HG03342 (cell line): ENCODE data around the gene RBP5.
A peak's percentile ranks its signal among the peaks of the same experiment; 100 is the strongest.
"Not testable (repeated sequence)": the region's sequence is repeated elsewhere in the genome, so short reads cannot be mapped to it uniquely, and the experiment has no call there.

Source experiments
- ATAC-seq: cut with Tn5 transposase; IDR thresholded peaks from one replicate; pipeline ENCODE4 v1.9.1; 2021; ENCODE audit warnings: mild to moderate bottlenecking, moderate library complexity; ENCODE audit not compliant: unreplicated experiment

The RBP5 gene

GRCh38 chr12:7123806-7124522, 4.7 kb downstream of the RBP5 start:
- ATAC-seq: no peak

- no peak for ATAC-seq
Observed at GRCh38 chr12:7122811-7123769, 5.6 kb downstream of the RBP5 start.

GRCh38 chr12:7121324-7121723, 7.4 kb downstream of the RBP5 start:
- ATAC-seq: no peak

DNA sequence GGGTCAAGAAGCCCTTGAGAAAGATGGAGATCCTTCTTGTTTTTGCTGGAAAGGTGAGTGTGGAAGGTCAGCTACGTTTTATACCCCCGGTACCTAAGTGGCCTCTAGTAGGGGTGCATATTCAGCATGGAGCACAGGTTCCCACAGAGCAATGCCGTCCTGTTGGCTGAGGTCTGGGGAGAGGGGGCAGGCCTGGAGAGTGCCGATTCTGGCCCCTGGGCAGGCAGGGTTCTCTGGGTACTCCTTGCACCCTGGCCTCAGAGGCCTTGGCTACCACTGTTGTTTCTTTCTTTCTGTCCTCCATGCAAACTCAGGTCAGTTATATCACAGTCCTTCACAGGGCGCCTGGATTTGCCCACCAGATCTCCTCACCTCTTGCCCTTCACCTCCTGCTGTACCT, 8.5 kb downstream of the RBP5 start:
- no peak for ATAC-seq

- ATAC-seq: no peak
Observed at GRCh38 chr12:7118881-7119280, 9.8 kb downstream of the RBP5 start.

DNA sequence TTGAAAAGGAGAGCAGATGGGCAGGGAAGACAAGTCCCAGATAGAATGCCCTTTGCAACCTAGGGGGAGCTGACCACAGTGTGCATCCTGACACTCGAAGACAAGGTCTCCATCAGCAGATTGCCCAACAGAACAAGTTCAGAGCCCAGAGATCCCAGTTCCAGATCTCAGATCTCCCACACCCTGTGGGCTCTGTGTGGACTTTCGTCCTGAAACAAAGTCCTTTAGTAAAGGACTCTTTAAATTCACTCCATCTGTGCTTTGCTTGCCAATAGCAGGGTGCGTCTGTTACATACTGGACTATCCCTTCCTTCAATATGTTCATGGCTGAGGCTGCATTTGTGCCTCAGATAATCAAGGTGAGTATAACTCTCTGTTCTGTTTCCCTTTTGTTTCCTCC, 11.0 kb downstream of the RBP5 start:
- no peak for ATAC-seq

DNA sequence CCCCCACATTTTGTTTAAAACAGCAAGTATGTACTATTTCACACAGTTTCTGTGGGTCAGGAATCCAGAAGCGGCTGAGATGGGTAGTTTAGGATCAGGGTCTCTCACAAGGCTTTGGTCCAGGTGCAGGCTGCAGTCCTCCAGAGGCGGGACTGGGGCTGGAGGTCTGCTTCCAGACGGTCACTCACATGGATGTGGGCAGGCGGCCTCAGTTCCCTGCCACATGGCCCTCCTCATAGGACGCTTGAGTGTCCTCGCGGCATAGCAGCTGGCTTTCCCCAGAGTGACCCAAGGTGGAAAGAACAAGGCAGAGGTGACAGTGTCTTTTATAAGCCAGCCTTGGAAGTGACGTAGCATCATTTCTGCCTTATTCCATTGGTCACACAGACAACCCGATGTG, 11.8 kb downstream of the RBP5 start:
- no peak for ATAC-seq

DNA sequence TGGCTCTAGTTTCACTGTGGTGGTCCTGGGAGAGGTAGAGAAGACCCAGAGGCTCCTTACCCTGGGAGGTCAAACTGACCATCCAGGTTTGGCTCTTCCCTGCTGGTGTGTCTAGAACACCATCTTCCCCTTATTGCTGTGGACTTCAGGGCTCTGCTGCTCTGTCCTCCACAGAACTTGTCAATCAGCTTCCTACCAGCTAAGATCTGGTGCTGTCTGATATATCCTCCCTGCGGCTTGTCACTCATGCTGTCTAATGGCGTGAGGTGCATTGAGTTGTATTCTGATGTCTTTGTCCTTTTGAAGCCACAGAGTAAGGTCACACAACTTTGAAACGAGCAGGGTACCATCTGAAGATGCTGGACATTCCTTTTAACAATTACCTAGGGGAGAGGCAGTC, 12.5 kb downstream of the RBP5 start:
- ATAC-seq: no peak

DNA sequence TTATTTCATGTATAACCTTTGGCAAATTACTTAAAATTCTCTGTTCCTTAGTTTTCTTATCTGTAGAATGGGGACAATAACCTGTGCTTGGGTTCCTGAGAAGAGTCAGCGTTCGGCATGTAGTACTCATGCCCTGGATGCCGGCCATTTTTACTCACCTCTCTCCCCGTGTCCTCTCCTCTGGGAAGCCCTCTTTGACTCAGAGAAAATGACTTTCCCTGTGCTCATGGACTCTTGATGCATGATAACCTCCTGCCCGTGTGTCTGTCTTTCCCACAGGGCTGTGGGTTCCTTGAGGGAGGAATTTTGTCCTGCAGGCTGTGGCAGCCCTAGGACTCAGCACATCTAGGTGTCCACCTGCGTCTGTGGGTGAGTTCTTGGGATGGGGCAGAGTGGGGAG, 13.8 kb downstream of the RBP5 start:
- no peak for ATAC-seq

GRCh38 chr12:7114008-7114407, 14.7 kb downstream of the RBP5 start:
- ATAC-seq: no peak

- ATAC-seq: no peak
Observed at GRCh38 chr12:7113389-7113871, 15.3 kb downstream of the RBP5 start.

- no peak for ATAC-seq
Observed at GRCh38 chr12:7112041-7112440, 16.6 kb downstream of the RBP5 start.

- ATAC-seq: no peak
Observed at GRCh38 chr12:7110661-7111060, 18.0 kb downstream of the RBP5 start.

DNA sequence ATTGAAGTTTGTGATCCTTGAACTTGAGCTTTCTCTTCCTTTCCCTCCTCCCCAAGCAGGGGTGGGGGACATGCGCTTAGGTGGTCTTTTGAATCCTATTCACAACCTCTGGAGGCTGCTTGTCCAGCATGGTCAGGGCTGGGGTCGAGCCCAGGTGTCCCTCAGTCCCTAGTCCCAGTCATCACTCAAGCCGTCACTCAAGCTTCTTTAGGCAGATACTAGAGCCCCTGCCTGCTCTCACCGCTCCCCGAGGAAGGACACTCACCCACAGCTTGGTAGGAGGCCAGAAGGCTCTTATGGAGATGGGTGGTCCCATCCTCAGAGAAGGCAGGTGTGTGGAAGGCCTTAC, 19.1 kb downstream of the RBP5 start:
- no peak for ATAC-seq

- ATAC-seq: no peak
Observed at GRCh38 chr12:7108796-7109571, 19.7 kb downstream of the RBP5 start, which contains the start of gene C1RL. C1RL (minus strand) TSS chr12:7109214; CDS start chr12:7109180, 34 bp downstream.

GRCh38 chr12:7108003-7108795, 20.5 kb downstream of the RBP5 start:
- ATAC-seq: peak; percentile 83

GRCh38 chr12:7107636-7108002, 21.1 kb downstream of the RBP5 start:
- ATAC-seq: no peak

- ATAC-seq: not testable (repeated sequence)
Observed at GRCh38 chr12:7107181-7107580, 21.5 kb downstream of the RBP5 start.

- ATAC-seq: no peak
Observed at GRCh38 chr12:7106082-7106481, 22.6 kb downstream of the RBP5 start.

DNA sequence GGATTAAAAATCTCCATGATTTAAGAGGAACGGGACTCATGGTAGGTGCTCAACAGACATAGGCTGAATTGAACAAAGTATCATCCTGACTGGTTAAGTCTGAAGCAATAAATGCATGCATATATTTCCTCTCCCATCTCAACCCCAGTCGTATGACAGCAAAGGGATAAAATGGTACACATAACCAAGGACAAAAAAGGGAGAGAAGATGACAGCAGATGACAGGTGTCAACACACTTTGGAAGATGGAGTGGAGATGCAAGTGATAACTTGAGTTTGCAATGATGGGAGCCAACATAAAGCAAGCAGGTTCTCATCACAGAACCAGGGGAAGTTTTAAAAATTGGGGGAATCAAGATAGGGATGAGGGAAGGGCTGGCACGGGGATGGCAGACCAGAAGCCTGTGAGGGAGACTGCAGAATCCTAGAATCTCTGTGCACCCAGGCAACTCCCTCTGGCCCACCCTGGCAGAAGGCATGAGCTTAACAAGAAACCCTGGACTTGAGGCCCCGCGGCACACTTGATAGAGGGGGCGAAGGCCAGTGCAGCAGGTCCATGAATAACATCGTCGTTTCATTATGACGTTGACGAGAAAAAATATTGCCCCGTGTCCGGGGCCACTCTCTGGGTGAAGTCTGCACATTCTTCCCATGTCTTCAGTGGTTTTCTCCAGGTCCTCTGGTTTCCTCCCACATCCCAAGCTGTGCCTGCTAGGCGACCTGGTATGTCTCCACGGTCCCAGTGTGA, 24.7 kb downstream of the RBP5 start:
- no peak for ATAC-seq
